SK-N-MC (cell line): ENCODE data around the gene NIPAL3.

ENCODE experiments used
- EZH2 ChIP-seq: fragments of 200-600 bp; sonication (generic); IDR thresholded peaks from one replicate; pipeline ENCODE4 v1.6.1; 2017; ENCODE audit warnings: antibody characterized with exemption
- POLR2AphosphoS5 ChIP-seq: IDR thresholded peaks from 2 replicates; pipeline ENCODE4 v1.6.1; 2012; ENCODE audit warnings: mild to moderate bottlenecking, low read depth, low read length, borderline replicate concordance

GRCh38 chr1:24415334-24415909 is at the start of gene NIPAL3:
- TF ChIP-seq EZH2 (no peak), POLR2AphosphoS5 (no peak)
